Keratinocyte (primary cell): ENCODE data around the gene CAND2. TPM values are rescaled to one million over a fixed set of nuclear protein-coding genes. Genes with fewer than 3 reads are reported as not detected.

Experiments
- DNase-seq: peaks from one replicate; pipeline ENCODE4 v3.0.0-alpha.2; 2011; ENCODE audit warnings: low read depth, missing footprints, low spot score
- FAIRE-seq: peaks from 2 replicates; lab custom pipeline; 2011; peaks lifted over from hg19 to GRCh38; lab: Jason Lieb, UNC
- H2AFZ ChIP-seq: 2 replicates; pipeline ENCODE4 v1.6.0; 2012; ENCODE audit warnings: low read length, control low read depth, inconsistent platforms; ENCODE audit not compliant: control insufficient read depth
- H3K27ac ChIP-seq: 2 replicates; pipeline ENCODE4 v1.5.1; 2011; ENCODE audit warnings: low read length; ENCODE audit not compliant: control insufficient read depth, insufficient read depth
- H3K27me3 ChIP-seq: 3 replicates; pipeline ENCODE4 v1.6.0; 2011; ENCODE audit warnings: low read length; ENCODE audit not compliant: control insufficient read depth, insufficient read depth; ENCODE audit errors: extremely low read depth
- H3K36me3 ChIP-seq, 2 experiments: 2 replicates in 1 of 2; 3 replicates in 1 of 2; pipeline ENCODE4 v1.5.1; 2011; ENCODE audit warnings: low read length in 2 of 2, mild to moderate bottlenecking in 1 of 2; ENCODE audit not compliant: control insufficient read depth in 2 of 2, insufficient read depth in 2 of 2; ENCODE audit errors: extremely low read depth in 1 of 2
- H3K4me1 ChIP-seq: 3 replicates; pipeline ENCODE4 v1.5.1; 2011; ENCODE audit warnings: low read length; ENCODE audit not compliant: control insufficient read depth, insufficient read depth; ENCODE audit errors: extremely low read depth
- H3K4me2 ChIP-seq: 3 replicates; pipeline ENCODE4 v1.6.0; 2011; ENCODE audit warnings: low read depth, low read length; ENCODE audit not compliant: control insufficient read depth, insufficient read depth; ENCODE audit errors: extremely low read depth
- H3K4me3 ChIP-seq, 3 experiments: fragments of 200-600 bp in 1 of 3; sonication (generic) in 1 of 3; 2 replicates in 2 of 3; 3 replicates in 1 of 3; pipeline ENCODE4 v1.5.1; 2011 to 2016; ENCODE audit warnings: low read length in 3 of 3, mild to moderate bottlenecking in 3 of 3, control low read depth in 2 of 3, inconsistent platforms in 1 of 3, low read depth in 1 of 3, mixed read lengths in 1 of 3, mixed run types in 1 of 3, moderate library complexity in 1 of 3; ENCODE audit not compliant: control insufficient read depth in 2 of 3, insufficient read depth in 2 of 3; ENCODE audit errors: extremely low read depth in 1 of 3
- H3K79me2 ChIP-seq: 2 replicates; pipeline ENCODE4 v1.6.0; 2012; ENCODE audit warnings: low read length; ENCODE audit not compliant: control insufficient read depth, insufficient read depth
- H3K9ac ChIP-seq: 3 replicates; pipeline ENCODE4 v1.6.0; 2011; ENCODE audit warnings: low read length; ENCODE audit not compliant: control insufficient read depth, insufficient read depth; ENCODE audit errors: extremely low read depth
- H3K9me1 ChIP-seq: 3 replicates; pipeline ENCODE4 v1.6.0; 2011; ENCODE audit warnings: low read length; ENCODE audit not compliant: control insufficient read depth, insufficient read depth; ENCODE audit errors: extremely low read depth
- H3K9me3 ChIP-seq: 2 replicates; pipeline ENCODE4 v1.5.1; 2012; ENCODE audit warnings: low read depth, low read length; ENCODE audit not compliant: control insufficient read depth
- H4K20me1 ChIP-seq: 3 replicates; pipeline ENCODE4 v1.6.0; 2011; ENCODE audit warnings: low read length; ENCODE audit not compliant: control insufficient read depth, insufficient read depth; ENCODE audit errors: extremely low read depth
- EZH2 ChIP-seq: IDR thresholded peaks from one replicate; pipeline ENCODE4 v1.6.1; 2012; ENCODE audit warnings: inconsistent platforms, mild to moderate bottlenecking, low read length, moderate library complexity
- dilution Hi-C: fragments of 300-500 bp; cut with MboI; formaldehyde crosslinking; loops from one replicate; pipeline ENCODE4 v1.7.0; 2020; ENCODE audit warnings: low sequenced_read_pairs; ENCODE audit not compliant: extremely low pct_ligation_motif_present
- polyA plus RNA-seq, 5 experiments: library from polyadenylated mRNA; depleted of rRNA in 3 of 5; stranded (reverse) in 3 of 5; stranded (forward) in 1 of 5; unstranded in 1 of 5; fragments of >200 nt; gene quantifications; 1 replicate in 1 of 5; 2 replicates in 3 of 5; 3 replicates in 1 of 5; pipeline versions ENCODE4 v1.2.1 to v1.2.3, GENCODE V29; 2011 to 2012; ENCODE audit warnings: missing spikeins in 2 of 5, low read depth in 1 of 5, low replicate concordance in 1 of 5
- TF ChIP-seq, protein P1 (sequence below), 3 experiments: IDR thresholded peaks in 1 of 3; conservative IDR thresholded peaks in 1 of 3; optimal IDR thresholded peaks in 1 of 3; 2 replicates in 2 of 3; 3 replicates in 1 of 3; pipeline versions ENCODE3 to v1.5.1; 2011; ENCODE audit warnings: low read length in 3 of 3, mild to moderate bottlenecking in 3 of 3, moderate library complexity in 2 of 3, control low read depth in 1 of 3, inconsistent platforms in 1 of 3; ENCODE audit not compliant: insufficient read depth in 2 of 3; ENCODE audit errors: extremely low read depth in 1 of 3

Gene CAND2
- polyA plus RNA-seq, 1 donor (not counting 4 experiments of a cell fraction or from before 2014, with no cell fraction given): 0.05 TPM

DNA sequence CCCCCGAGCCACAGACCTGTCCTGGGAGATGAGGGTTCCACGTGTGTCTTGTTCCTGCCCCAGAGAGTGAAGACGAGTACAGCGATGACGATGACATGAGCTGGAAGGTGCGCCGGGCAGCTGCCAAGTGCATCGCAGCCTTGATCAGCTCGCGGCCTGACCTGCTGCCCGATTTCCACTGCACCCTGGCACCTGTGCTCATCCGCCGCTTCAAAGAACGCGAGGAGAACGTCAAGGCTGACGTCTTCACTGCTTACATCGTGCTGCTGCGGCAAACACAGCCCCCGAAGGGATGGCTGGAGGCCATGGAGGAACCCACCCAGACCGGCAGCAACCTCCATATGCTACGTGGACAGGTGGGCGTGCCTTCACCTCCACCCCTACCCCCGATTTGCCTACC lies 18.6 kb downstream of the CAND2 start:
- Histone ChIP-seq H3K79me2 (no peaks in the 10 kb centered on the region), H3K9me3 (no peaks in the 10 kb centered on the region), H3K4me1 (no peaks in the 10 kb centered on the region), H3K4me2 (no peak overlapping the region), H3K27me3 (no peaks in the 10 kb centered on the region), H4K20me1 (no peaks in the 10 kb centered on the region), H3K36me3 (no peaks in the 10 kb centered on the region), H3K9me1 (no peaks in the 10 kb centered on the region), H3K4me3 (no peak overlapping the region), H3K27ac (no peak overlapping the region), H2AFZ (no peak overlapping the region), H3K9ac (no peak overlapping the region)
- DNase-seq (no peak), FAIRE-seq (no peak)
- dilution Hi-C loops: no loop called here
- TF ChIP-seq, protein P1, sequence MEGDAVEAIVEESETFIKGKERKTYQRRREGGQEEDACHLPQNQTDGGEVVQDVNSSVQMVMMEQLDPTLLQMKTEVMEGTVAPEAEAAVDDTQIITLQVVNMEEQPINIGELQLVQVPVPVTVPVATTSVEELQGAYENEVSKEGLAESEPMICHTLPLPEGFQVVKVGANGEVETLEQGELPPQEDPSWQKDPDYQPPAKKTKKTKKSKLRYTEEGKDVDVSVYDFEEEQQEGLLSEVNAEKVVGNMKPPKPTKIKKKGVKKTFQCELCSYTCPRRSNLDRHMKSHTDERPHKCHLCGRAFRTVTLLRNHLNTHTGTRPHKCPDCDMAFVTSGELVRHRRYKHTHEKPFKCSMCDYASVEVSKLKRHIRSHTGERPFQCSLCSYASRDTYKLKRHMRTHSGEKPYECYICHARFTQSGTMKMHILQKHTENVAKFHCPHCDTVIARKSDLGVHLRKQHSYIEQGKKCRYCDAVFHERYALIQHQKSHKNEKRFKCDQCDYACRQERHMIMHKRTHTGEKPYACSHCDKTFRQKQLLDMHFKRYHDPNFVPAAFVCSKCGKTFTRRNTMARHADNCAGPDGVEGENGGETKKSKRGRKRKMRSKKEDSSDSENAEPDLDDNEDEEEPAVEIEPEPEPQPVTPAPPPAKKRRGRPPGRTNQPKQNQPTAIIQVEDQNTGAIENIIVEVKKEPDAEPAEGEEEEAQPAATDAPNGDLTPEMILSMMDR (optimal IDR thresholded peaks at IDR 0.05 in 1 of 3, IDR thresholded peaks at IDR 0.05 in 1 of 3, conservative IDR thresholded peaks at IDR 0.05 in 1 of 3; ENCODE audit: extremely low read depth in 1 of 3, insufficient read depth in 2 of 3, low read length in 3 of 3): no peak
- TF ChIP-seq EZH2: no peak

DNA sequence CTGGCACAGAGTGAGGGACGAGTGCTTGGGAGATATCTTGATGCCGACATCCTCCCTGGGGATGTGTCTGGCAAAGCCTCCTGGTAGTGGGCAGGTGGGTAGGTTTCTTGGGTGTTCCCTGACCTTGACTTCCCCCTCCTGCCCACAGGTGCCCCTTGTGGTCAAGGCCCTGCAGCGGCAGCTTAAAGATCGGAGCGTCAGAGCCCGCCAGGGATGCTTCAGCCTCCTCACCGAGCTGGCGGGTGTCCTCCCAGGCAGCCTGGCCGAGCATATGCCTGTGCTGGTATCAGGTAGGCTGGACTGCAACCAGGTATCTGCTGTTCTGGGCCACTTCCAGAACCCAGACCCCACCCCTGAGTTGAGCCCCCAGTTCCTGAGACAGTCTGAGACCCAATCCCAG lies 19.2 kb downstream of the CAND2 start:
- no peak overlapping the region for H2AFZ ChIP-seq
- H3K4me2 ChIP-seq: no peak overlapping the region
- TF ChIP-seq EZH2: no peak
- TF ChIP-seq, protein P1 (optimal IDR thresholded peaks at IDR 0.05 in 1 of 3, IDR thresholded peaks at IDR 0.05 in 1 of 3, conservative IDR thresholded peaks at IDR 0.05 in 1 of 3; ENCODE audit: extremely low read depth in 1 of 3, insufficient read depth in 2 of 3, low read length in 3 of 3): no peak
- H3K27me3 ChIP-seq: no peaks in the 10 kb centered on the region
- H3K4me1 ChIP-seq: no peaks in the 10 kb centered on the region
- no peak overlapping the region for H3K4me3 ChIP-seq
- H3K27ac ChIP-seq: no peak overlapping the region
- H3K9me3 ChIP-seq: no peaks in the 10 kb centered on the region
- no peaks in the 10 kb centered on the region for H3K79me2 ChIP-seq
- H3K36me3 ChIP-seq: no peaks in the 10 kb centered on the region
- no peak for FAIRE-seq
- H4K20me1 ChIP-seq: no peaks in the 10 kb centered on the region
- H3K9ac ChIP-seq: no peak overlapping the region
- DNase-seq: no peak
- H3K9me1 ChIP-seq: no peaks in the 10 kb centered on the region
- dilution Hi-C loops: no loop called here
